NT2/D1 (cell line): Measurements from ENCODE around the gene AFAP1L2.

Experiments used
- YY1 ChIP-seq: IDR thresholded peaks from 2 replicates; pipeline ENCODE4 v1.6.1; 2011; ENCODE audit not compliant: insufficient read length, insufficient read depth
- ZNF274 ChIP-seq: IDR thresholded peaks from 2 replicates; pipeline ENCODE4 v1.6.1; 2011; ENCODE audit warnings: mild to moderate bottlenecking, low read depth, low read length

- TF ChIP-seq YY1: no peak
- no peak for TF ChIP-seq ZNF274
Observed at GRCh38 chr10:114427124-114427852, 23.0 kb upstream of the AFAP1L2 start.
